ENCODE measurements around the gene SUGP1. TPM values are rescaled to one million over a fixed set of nuclear protein-coding genes. Genes with fewer than 3 reads are reported as not detected.

Gene SUGP1
- total RNA-seq, 1 donor from 2014 or later, result 20.1 TPM

- DNase-seq, result no peak
Observed at GRCh38 chr19:19226663-19227062, 93.6 kb downstream of the SUGP1 start.

DNA sequence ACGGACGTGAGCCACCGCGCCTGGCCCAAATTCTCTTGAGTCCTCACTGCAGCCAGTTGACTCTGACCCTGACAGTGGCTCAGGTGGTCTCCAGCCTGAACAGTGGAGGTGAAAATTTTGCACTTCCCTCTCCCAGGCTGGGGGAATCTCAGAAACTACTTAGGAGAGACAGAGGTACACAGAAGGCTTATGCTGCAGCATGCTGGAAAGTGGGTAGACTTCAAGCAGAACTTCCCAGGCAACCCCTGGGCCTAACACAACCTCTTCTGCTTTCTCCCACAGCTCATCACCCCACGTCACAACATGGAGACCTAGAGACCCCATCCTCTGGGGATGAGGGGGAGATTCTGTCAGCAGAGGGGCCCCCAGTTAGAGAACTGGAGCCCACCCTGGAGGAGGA, 94.1 kb downstream of the SUGP1 start:
- DNase-seq, result no peak

Other genes starting within 250 kb of the SUGP1 start
- gene TMEM161A, start 182.0 kb downstream of the SUGP1 start, total RNA-seq, result 18.7 and 26.5 TPM in 2 replicates
- 0.34 TPM in 1 of 2 replicates, not detected in the other for gene MEF2B, start 150.2 kb downstream of the SUGP1 start, total RNA-seq
- gene BORCS8, start 128.4 kb downstream of the SUGP1 start, total RNA-seq, result 19.8 and 20.3 TPM in 2 replicates
- gene RFXANK, start 128.3 kb downstream of the SUGP1 start, total RNA-seq, result 68.3 and 108 TPM in 2 replicates
- gene NR2C2AP, start 117.1 kb downstream of the SUGP1 start, total RNA-seq, result 11.3 and 18.7 TPM in 2 replicates
- not detected in 2 replicates for gene NCAN, start 108.6 kb downstream of the SUGP1 start, total RNA-seq
- gene TM6SF2, start 47.2 kb downstream of the SUGP1 start, total RNA-seq, result not detected in 2 replicates
- 40.8 and 42.4 TPM in 2 replicates for gene MAU2, start 320 bp upstream of the SUGP1 start, total RNA-seq
- 47.0 and 104 TPM in 2 replicates for gene GATAD2A, start 85.2 kb upstream of the SUGP1 start, total RNA-seq
- gene TSSK6, start 195.0 kb upstream of the SUGP1 start, total RNA-seq, result 0.68 and 1.4 TPM in 2 replicates
- gene NDUFA13, start 195.7 kb upstream of the SUGP1 start, total RNA-seq, result 95.3 and 191 TPM in 2 replicates
- 0.14 and 0.17 TPM in 2 replicates for gene YJEFN3, start 208.4 kb upstream of the SUGP1 start, total RNA-seq
- gene CILP2, start 217.8 kb upstream of the SUGP1 start, total RNA-seq, result 0.17 TPM in 1 of 2 replicates, not detected in the other

All from dermis blood vessel endothelial cell (primary cell).